HG02970 (cell line): ENCODE measurements around the gene SCO2.
"Not testable (repeated sequence)": the region's sequence is repeated elsewhere in the genome, so short reads cannot be mapped to it uniquely, and the experiment has no call there.

ENCODE experiments used
- ATAC-seq: cut with Tn5 transposase; IDR thresholded peaks from one replicate; pipeline ENCODE4 v1.9.1; 2021; ENCODE audit warnings: mild to moderate bottlenecking, moderate library complexity, moderate number of reproducible peaks; ENCODE audit not compliant: unreplicated experiment, low FRiP score

The SCO2 gene

DNA sequence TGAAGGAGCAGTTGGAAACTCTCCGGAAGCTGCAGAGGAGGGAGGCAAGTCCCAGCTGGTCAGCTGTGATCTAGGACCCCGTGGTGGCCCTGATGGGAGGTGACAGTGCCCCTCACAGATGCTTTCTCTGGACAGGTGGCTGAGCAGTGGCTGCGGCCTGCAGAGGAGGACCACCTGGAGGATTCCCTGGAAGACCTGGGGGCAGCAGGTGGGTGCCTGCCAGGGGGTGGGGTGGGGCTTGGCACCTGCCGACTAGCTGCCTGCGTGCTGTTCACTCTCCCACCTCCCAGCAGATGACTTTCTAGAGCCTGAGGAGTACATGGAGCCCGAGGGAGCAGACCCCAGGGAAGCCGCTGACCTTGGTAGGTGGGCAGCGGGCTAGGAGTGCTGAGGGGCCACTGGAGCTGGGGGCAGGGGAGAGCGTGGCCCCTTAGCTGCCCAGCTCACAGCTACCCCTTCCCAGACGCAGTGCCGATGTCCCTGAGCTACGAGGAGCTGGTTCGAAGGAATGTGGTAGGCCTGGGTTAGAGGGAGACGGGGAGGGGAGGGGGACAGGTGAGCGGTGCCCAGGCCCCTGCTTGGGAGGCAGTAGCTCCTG, 3.1 kb downstream of the SCO2 start:
- ATAC-seq = no peak

DNA sequence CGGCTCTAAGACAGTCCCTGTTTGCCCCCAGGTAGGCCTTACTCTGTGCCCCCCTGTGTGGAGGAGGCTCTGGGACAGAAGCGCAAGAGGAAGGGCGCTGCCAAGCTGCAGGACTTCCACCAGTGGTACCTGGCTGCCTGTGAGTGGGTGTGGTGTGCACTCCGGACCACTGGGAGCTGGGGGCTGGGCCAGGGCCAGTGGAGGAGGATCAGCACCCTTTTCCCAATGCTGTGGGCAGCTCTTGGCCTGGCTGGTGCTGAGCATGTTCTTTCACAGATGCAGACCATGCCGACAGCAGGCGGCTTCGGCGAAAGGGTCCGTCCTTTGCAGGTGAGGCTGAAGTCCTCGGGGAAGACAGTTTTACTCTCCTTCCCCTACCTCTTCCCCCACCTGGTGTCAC, 3.7 kb downstream of the SCO2 start:
- ATAC-seq = no peak

GRCh38 chr22:50520826-50521453, 4.5 kb downstream of the SCO2 start:
- no peak for ATAC-seq

DNA sequence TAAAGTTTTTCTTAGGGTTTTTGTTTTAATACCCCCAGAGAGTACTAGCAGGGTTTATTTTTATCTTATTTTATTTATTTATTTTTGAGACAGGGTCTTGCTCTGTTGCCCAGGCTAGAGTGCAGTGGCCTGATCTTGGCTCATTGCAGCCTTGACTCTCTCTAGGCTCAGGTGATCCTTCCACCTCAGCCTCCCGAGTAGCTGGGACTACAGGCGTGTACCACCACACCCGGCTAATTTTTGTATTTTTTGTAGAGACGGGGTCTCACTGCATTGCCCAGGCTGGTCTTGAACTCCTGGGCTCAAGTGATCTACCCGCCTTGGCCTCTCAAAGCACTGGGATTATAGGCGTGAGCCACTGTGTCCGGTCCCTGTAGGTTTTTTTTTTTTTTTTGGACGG, 5.2 kb downstream of the SCO2 start:
- not testable (repeated sequence) for ATAC-seq

DNA sequence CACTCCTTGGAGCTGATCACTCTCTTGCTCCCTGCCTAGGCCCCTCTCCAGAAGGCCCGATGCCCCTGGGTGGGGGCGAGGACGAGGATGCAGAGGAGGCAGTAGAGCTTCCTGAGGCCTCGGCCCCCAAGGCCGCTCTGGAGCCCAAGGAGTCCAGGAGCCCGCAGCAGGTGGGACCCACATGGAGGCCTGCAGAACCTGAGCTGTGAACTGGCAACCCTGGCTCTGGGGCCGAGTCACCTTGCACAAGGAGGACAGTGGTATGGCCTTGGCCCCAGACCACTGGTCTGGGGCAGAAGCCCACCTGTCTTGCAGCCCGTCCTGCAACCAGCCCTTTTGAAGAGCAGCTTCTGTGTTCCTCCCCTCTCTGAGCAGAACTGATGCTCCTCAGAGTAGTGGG, 6.2 kb downstream of the SCO2 start:
- ATAC-seq = no peak

DNA sequence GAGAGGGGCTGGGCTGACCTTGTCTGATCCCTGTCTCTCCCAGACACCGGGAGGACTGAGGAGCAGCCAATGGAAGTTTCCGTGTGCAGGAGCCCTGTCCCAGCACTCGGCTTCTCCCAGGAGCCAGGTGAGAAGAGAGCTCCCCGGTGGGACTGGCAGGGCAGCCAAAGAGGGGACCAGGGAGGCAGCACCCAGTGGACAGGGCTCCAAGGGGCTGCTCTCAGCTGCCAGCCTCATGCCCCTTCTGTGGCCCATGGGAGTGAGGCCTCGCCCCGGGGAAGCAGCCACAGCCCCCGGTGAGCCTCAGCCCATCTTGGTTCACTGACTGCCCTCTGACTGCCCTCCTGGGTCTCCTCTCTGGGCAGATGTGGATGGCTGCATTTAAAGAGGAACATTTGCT, 6.8 kb downstream of the SCO2 start:
- no peak for ATAC-seq

DNA sequence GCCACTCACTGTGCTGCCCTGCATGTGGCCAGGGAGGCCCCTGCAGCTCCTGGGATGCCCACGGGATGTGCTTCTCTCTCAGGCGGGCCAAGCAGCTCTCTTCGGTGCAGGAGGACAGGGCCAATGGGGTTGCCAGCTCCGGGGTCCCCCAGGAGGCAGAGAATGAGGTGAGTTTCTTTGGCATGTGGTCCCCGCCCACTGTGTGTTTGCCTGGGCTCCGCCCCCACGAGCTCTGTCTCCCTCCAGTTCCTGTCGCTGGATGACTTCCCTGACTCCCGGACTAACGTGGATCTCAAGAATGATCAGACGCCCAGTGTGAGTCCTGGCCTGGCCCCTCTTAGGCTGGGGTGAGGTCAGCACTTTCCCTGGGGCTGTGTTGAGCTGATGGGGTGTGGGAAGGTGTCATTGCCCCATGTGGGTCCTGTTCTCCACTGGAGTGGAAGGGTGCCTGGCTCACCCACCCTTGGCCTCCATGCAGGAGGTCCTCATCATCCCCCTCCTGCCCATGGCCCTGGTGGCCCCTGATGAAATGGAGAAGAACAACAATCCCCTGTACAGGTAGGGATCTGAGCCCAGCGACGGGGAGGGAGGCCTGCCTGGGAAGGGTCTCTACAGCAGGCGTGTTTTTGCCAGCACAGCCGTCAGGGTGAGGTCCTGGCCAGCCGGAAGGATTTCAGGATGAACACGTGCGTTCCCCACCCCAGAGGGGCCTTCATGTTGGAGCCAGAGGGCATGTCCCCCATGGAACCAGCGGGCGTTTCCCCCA, 7.7 kb downstream of the SCO2 start:
- ATAC-seq = no peak

DNA sequence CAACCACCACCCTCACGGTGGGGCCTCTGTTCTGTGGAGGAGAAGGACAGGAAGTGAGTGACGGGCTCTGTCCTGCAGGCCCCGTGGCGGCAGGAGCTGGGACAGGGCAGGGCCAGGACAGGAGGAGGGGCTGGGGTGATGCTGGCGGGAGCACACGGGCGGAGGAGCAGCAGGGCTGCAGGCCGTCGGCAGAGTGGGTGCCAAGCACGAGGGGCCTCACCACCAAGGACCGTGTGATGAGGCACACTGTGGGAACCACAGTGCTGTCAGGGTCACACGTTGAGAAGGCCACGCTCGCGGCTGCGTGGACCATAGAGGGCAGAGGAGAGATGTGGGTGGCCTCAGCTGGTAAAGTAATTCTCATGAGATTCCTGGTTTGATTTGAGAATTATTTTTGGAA, 8.5 kb downstream of the SCO2 start:
- ATAC-seq = no peak

- ATAC-seq = no peak
Measured at GRCh38 chr22:50516068-50516467, 9.3 kb downstream of the SCO2 start.

DNA sequence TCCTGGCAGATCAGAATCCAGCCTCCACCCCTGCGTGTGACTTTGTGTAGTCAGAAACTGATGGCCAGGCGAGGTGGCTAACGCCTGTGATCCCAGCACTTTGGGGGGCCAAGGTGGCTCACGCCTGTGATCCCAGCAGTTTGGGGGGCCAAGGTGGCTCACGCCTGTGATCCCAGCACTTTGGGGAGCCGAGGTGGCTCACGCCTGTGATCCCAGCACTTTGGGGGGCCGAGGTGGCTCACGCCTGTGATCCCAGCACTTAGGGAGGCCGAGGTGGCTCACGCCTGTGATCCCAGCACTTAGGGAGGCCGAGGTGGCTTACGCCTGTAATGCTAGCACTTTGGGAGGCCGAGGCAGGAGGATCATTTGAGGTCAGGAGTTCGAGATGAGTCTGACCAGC, 12.2 kb downstream of the SCO2 start:
- ATAC-seq = no peak

GRCh38 chr22:50508897-50509296, 16.5 kb downstream of the SCO2 start:
- ATAC-seq = no peak

DNA sequence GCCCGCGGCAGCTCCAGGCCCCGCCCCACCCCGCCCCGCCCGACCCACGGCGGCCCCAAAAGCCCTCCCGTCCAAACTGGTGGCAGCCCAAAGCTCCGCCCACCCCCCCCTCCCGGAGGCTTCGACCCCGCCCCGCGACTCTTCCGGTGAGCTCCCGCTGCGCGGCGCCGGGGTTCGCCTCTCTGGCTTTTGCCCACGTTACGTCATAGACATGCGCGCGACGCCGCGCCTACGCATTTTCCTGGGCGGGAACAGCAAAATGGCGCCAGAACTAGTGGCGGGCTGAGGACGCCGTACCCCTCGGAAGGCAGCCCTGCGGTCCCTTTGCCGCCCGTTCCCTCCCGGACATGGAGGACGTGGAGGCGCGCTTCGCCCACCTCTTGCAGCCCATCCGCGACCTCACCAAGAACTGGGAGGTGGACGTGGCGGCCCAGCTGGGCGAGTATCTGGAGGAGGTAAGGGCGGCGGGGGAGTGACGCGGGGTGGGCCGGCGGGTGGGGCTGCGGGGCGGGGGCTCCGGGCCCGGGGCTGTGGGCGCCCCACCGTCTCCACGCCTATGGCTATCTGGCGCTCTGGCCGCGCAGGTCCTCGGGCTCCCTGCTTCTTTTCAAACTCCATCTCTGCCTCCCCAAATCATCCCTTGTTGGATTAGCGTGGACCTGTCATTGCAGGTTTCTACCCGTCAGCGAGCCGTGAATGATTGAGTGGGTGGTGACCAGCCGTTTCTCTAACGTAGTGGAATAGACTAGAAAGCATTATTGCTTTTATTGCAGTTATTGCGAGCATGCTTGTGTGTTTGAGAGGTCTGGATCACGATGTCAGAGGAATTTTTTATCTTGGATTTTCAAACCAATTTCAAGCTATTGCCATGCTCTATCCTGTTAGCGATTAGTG, 17.2 kb downstream of the SCO2 start, which contains the start of gene NCAPH2:
NCAPH2 (plus strand) TSS at position 234 of the 894 bp plus-strand sequence; CDS start at position 348, 114 bp downstream.
- peak; percentile 73 for ATAC-seq

- peak; percentile 58 for ATAC-seq
Measured at GRCh38 chr22:50507421-50507990, 17.9 kb downstream of the SCO2 start, which contains the start of gene LMF2. Gene LMF2 (minus strand): TSS chr22:50507702. CDS start chr22:50507675, 27 bp downstream.

GRCh38 chr22:50506611-50507420, 18.6 kb downstream of the SCO2 start:
- ATAC-seq = no peak

- no peak for ATAC-seq
Measured at GRCh38 chr22:50505776-50506610, 19.4 kb downstream of the SCO2 start.

DNA sequence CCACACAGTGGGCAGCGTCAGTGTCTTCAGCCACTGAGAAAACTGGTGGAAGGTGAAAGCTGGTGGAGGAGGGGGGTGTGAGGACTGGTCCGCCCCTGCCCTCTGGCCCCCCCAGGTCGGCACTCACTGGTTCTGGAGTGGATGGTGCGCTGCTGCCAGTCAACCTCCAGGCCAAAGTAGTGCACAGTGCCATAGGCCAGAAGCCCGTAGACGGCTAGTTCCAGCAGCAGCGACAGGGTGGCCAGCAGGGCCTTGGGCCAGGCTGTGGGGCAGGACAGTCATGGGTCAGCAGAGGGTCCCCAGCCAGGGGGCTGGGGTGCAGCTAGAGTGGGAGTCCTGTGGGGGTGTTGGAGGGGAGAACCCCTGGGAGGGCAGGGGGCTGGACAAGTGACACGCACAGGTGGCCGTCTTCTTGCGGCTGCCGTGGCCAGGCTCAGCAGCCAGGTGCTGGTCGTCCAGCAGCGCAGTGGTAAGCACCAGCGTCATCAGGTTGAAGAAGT, 20.1 kb downstream of the SCO2 start:
- no peak for ATAC-seq

DNA sequence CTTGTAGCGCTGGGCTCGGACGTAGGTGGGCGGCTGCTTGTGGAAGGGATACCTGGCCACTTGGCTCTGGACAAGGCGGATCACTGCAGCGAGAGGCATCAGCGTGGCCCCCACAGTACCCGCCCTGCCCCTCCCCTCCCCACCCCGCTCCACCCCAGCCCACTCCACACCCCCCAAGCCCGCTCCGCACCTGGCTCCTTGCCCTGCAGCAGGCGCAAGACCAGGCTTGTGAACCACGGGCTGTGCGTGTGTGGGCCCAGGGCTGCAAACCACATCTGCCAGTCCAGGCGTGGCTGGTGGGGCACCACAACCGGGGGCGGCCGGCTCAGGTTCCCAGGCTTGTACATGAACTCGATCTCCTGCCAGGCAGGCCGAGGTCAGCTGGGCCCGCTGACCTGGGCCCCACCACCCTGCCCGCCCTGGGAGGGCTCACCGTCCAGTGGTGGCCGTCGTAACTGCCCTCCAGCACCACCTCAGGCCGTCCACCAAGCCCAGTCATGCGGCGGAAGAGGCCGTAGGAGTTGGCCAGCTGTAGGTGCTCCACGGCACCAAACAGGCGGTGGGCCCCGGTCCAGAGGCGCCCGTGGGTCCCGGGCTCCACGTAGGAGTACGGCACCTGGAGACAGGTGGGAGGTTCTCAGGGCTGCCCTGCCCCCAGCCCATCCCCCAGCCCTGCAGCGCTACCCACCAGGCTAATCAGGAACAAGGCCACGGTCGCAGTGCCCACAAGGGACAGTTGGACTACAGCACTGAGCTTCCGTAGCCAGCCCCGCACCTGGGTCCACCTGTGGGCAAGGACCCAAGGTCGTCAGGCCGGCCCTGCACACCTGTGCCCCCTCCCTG, 20.8 kb downstream of the SCO2 start:
- no peak for ATAC-seq
